B cell (primary cell): ENCODE measurements around the gene DNAL1. TPM values are rescaled to one million over a fixed set of nuclear protein-coding genes. Genes with fewer than 3 reads are reported as not detected.

Source experiments
- ATAC-seq: fragments of 200-7000 bp; cut with Tn5 transposase; one replicate; pipeline ENCODE4 v1.10.0; 2021; ENCODE audit warnings: low read depth, mild to moderate bottlenecking, moderate number of reproducible peaks, moderate library complexity
- CTCF ChIA-PET: fragments of 350-600 bp; sonication (Branson Sonifier 250); formaldehyde crosslinking; loops from one replicate; lab custom pipeline; 2021; ENCODE audit warnings: antibody characterized with exemption, inconsistent platforms; lab: Charles Lee
- POLR2A ChIA-PET: fragments of 350-600 bp; sonication (Branson Sonifier 250); formaldehyde crosslinking; loops from one replicate; lab custom pipeline; 2021; ENCODE audit warnings: antibody characterized with exemption; lab: Charles Lee
- DNase-seq: peaks from one replicate; pipeline ENCODE4 v3.0.0; 2013
- H2AFZ ChIP-seq: 2 replicates; pipeline ENCODE4 v1.6.1; 2012; ENCODE audit warnings: mild to moderate bottlenecking, low read depth, low read length; ENCODE audit not compliant: insufficient read depth, poor library complexity, severe bottlenecking
- H3K27ac ChIP-seq, 2 donors: 1 replicate in 1 of 2; 2 replicates in 1 of 2; pipeline ENCODE4 v1.5.1; 2012 to 2013; ENCODE audit warnings: low read length in 2 of 2, mild to moderate bottlenecking in 2 of 2, moderate library complexity in 1 of 2
- H3K27me3 ChIP-seq, 4 experiments: fragments of 200-600 bp in 1 of 4; sonication (generic) in 1 of 4; replicated peaks in 1 of 4; 1 replicate in 2 of 4; 2 replicates in 2 of 4; pipeline versions ENCODE4 v1.6.1 to v1.7.0; 2013 to 2016; ENCODE audit warnings: low read length in 3 of 4, mild to moderate bottlenecking in 2 of 4, mixed read lengths in 1 of 4, moderate library complexity in 1 of 4; ENCODE audit not compliant: insufficient read depth in 4 of 4, control insufficient read depth in 3 of 4; ENCODE audit errors: control extremely low read depth in 1 of 4
- H3K36me3 ChIP-seq, 2 experiments: replicated peaks in 1 of 2; 1 replicate in 1 of 2; 2 replicates in 1 of 2; pipeline versions ENCODE4 v1.6.1 to v1.7.1; 2013; ENCODE audit warnings: low read length in 1 of 2; ENCODE audit not compliant: insufficient read depth in 2 of 2, control insufficient read depth in 1 of 2; ENCODE audit errors: control extremely low read depth in 1 of 2, extremely low read depth in 1 of 2
- H3K4me1 ChIP-seq, 2 donors: fragments of 200-600 bp in 1 of 2; sonication (generic) in 1 of 2; 1 replicate in 1 of 2; 2 replicates in 1 of 2; pipeline versions ENCODE4 v1.5.1 to v1.6.1; 2013 to 2017; ENCODE audit warnings: low read length in 2 of 2; ENCODE audit not compliant: control insufficient read depth in 2 of 2, insufficient read depth in 2 of 2
- H3K4me2 ChIP-seq: replicated peaks from 2 replicates; pipeline ENCODE3; 2012; ENCODE audit warnings: mild to moderate bottlenecking, low read depth, low read length; ENCODE audit not compliant: poor library complexity, severe bottlenecking
- H3K4me3 ChIP-seq, 5 experiments: fragments of 200-600 bp in 1 of 5; sonication (generic) in 1 of 5; 1 replicate in 3 of 5; 2 replicates in 2 of 5; pipeline versions ENCODE4 v1.5.1 to v1.7.0; 2011 to 2016; ENCODE audit warnings: low read length in 4 of 5, mild to moderate bottlenecking in 4 of 5, low read depth in 2 of 5, control low read depth in 1 of 5, moderate library complexity in 1 of 5; ENCODE audit not compliant: insufficient read depth in 1 of 5; ENCODE audit errors: control extremely low read depth in 1 of 5, extremely low read depth in 1 of 5
- H3K79me2 ChIP-seq: fragments of 200-600 bp; sonication (generic); one replicate; pipeline ENCODE4 v1.6.0; 2016; ENCODE audit warnings: low read length; ENCODE audit not compliant: control insufficient read depth, insufficient read depth
- H3K9ac ChIP-seq: fragments of 200-600 bp; sonication (generic); 2 replicates; pipeline ENCODE4 v1.6.1; 2017; ENCODE audit warnings: mild to moderate bottlenecking, low read length, moderate library complexity
- H3K9me3 ChIP-seq, 3 donors: one replicate each; pipeline versions ENCODE4 v1.6.1 to v1.7.1; 2013; ENCODE audit warnings: low read length in 2 of 3; ENCODE audit not compliant: control insufficient read depth in 2 of 3, insufficient read depth in 1 of 3; ENCODE audit errors: control extremely low read depth in 1 of 3
- H4K20me1 ChIP-seq: 2 replicates; pipeline ENCODE4 v1.6.0; 2012; ENCODE audit warnings: mild to moderate bottlenecking, low read length; ENCODE audit not compliant: insufficient read depth, control insufficient read depth, poor library complexity, severe bottlenecking
- H3K27ac Mint-ChIP-seq: one replicate; pipeline ENCODE4 v1.8.0; 2021; ENCODE audit warnings: mixed read lengths
- H3K27me3 Mint-ChIP-seq: one replicate; pipeline ENCODE4 v1.8.0; 2021; ENCODE audit warnings: mixed read lengths
- H3K4me1 Mint-ChIP-seq: one replicate; pipeline ENCODE4 v1.8.0; 2021; ENCODE audit warnings: mixed read lengths
- H3K4me3 Mint-ChIP-seq: one replicate; pipeline ENCODE4 v1.8.0; 2021; ENCODE audit warnings: mixed read lengths
- H3K9me3 Mint-ChIP-seq: one replicate; pipeline ENCODE4 v1.8.0; 2022; ENCODE audit warnings: mixed read lengths; ENCODE audit not compliant: insufficient read depth
- EZH2 ChIP-seq: IDR thresholded peaks from 2 replicates; pipeline ENCODE4 v1.6.1; 2012; ENCODE audit warnings: borderline replicate concordance, low read depth, mild to moderate bottlenecking, moderate library complexity, low read length; ENCODE audit not compliant: insufficient read depth, poor library complexity, severe bottlenecking
- WGBS: methylation state at CpG from one replicate; pipeline ENCODE4 v1.1.5; 2013; ENCODE audit warnings: missing lambda C conversion rate; ENCODE audit not compliant: insufficient coverage; 5-methylcytosine and 5-hydroxymethylcytosine counted together
- intact Hi-C: fragments of 100-400 bp; cut with micrococcal nuclease; formaldehyde crosslinking; loops from one replicate; pipeline ENCODE4 v1.10.0; 2022
- polyA plus RNA-seq: library from polyadenylated mRNA; depleted of rRNA; stranded (reverse); fragments of >200 nt; gene quantifications from 2 replicates; pipeline ENCODE4 v1.2.3, GENCODE V29; 2012
- total RNA-seq, 2 donors: library from RNA; stranded (reverse); fragments of 120-200 nt in 1 of 2; gene quantifications; 1 replicate in 1 of 2; 2 replicates in 1 of 2; pipeline versions ENCODE4 v1.2.3 to v1.2.4, GENCODE V29; 2013 to 2022
- TF ChIP-seq, protein P1 (sequence below): fragments of 200-600 bp; IDR thresholded peaks from one replicate; pipeline ENCODE4 v1.8.0; 2022; ENCODE audit warnings: antibody characterized with exemption, mild to moderate bottlenecking

Gene DNAL1
- total and polyA plus RNA-seq, 2 donors (not counting 1 experiment from before 2014, with no cell fraction given), result 2.0 to 10.7 TPM

DNA sequence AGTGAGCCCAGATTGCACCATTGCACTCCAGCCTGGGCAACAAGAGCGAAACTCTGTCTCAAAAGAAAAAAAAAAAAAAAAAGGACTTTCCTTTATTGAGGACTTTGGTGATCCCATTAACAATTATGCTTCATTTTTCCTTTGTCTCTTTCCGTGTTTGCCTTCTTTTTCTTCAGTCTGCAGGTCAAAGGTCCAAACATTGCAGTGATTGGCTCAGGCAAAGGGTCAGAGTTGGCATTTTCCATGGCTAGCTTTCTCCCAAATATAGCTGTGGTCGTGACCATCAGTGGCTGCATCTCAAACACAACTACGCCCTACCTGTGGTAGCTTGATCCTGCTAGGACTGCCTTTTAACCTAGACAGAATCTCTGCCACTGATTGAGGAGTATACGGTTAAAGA, 7.0 kb upstream of the DNAL1 start:
- ATAC-seq, result no peak
- H3K9me3 ChIP-seq, result no peaks in the 10 kb centered on the region
- Mint-ChIP-seq H3K27ac (no peak overlapping the region), H3K4me3 (no peak overlapping the region), H3K4me1 (peaks cover 5% of the 10 kb centered on the region), H3K27me3 (peaks cover 9% of the 10 kb centered on the region), H3K9me3 (no peaks in the 10 kb centered on the region)
- H3K4me1 ChIP-seq, result peaks cover 14 to 20% of the 10 kb centered on the region in 2 donors
- H3K4me3 ChIP-seq, result no peak overlapping the region
- intact Hi-C loops, result no loop called here
- H3K4me2 ChIP-seq, result no peak overlapping the region
- H2AFZ ChIP-seq, result no peak overlapping the region
- H3K79me2 ChIP-seq, result no peaks in the 10 kb centered on the region
- H3K27ac ChIP-seq, result no peak overlapping the region
- no peaks in the 10 kb centered on the region for H4K20me1 ChIP-seq
- no peak overlapping the region for H3K9ac ChIP-seq
- 86% methylated on average over 3 of the region's 5 CpGs for WGBS
- CTCF ChIA-PET, result interaction anchor here (0.6 to 1.5 kb wide), 3 partner anchors 12 to 165 kb away, joined by 3 to 5 read pairs (median 5); no protein-coding TSS in a partner anchor
- H3K27me3 ChIP-seq, result peaks cover 0 to 15% (median 3%) of the 10 kb centered on the region in 4 experiments
- POLR2A ChIA-PET, result no interaction called here
- DNase-seq, result no peak
- no peaks in the 10 kb centered on the region for H3K36me3 ChIP-seq
- TF ChIP-seq EZH2, result no peak
- TF ChIP-seq, protein P1, sequence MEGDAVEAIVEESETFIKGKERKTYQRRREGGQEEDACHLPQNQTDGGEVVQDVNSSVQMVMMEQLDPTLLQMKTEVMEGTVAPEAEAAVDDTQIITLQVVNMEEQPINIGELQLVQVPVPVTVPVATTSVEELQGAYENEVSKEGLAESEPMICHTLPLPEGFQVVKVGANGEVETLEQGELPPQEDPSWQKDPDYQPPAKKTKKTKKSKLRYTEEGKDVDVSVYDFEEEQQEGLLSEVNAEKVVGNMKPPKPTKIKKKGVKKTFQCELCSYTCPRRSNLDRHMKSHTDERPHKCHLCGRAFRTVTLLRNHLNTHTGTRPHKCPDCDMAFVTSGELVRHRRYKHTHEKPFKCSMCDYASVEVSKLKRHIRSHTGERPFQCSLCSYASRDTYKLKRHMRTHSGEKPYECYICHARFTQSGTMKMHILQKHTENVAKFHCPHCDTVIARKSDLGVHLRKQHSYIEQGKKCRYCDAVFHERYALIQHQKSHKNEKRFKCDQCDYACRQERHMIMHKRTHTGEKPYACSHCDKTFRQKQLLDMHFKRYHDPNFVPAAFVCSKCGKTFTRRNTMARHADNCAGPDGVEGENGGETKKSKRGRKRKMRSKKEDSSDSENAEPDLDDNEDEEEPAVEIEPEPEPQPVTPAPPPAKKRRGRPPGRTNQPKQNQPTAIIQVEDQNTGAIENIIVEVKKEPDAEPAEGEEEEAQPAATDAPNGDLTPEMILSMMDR, result no peak

DNA sequence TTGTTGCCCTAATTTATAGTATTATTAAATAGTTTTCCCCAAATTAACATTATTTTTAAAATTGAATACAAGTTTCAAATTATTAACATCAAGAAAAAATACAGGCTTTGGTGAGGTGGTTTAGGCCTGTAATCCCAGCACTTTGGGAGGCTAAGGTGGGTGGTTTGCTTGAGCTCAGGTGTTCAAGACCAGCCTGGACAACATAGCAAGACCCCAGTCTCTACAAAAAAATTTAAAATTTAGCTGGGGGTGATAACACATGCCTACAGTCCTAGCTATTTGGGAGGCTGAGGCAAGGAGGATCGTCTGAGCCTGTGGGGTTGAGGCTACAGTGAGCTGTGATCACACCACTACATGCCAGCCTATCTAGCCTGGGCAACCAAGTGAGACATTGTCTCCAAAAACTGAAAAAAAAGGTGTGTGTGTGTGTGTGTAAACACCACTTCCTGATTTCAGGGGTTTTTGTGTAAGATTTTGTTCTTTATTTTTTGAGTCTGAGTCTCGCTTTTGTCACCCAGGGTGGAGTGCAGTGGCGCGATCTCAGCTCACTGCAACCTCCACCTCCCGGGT, 3.9 kb upstream of the DNAL1 start:
- no peak overlapping the region for H3K27ac Mint-ChIP-seq
- no peaks in the 10 kb centered on the region for H3K9me3 ChIP-seq
- no peaks in the 10 kb centered on the region for H3K36me3 ChIP-seq
- H3K27ac ChIP-seq, result no peak overlapping the region
- CTCF ChIA-PET, result interaction anchor here (0.7 to 1.2 kb wide), 2 partner anchors 10 to 124 kb away, joined by 3 to 4 read pairs; no protein-coding TSS in a partner anchor
- H3K4me1 ChIP-seq, result peaks cover 9 to 19% of the 10 kb centered on the region in 2 donors
- WGBS, result no CpG with 5 or more reads among the region's 5 CpGs
- DNase-seq (peak; percentile 18), ATAC-seq (no peak)
- no peaks in the 10 kb centered on the region for H3K9me3 Mint-ChIP-seq
- peaks cover 15% of the 10 kb centered on the region for H3K4me1 Mint-ChIP-seq
- H4K20me1 ChIP-seq, result no peaks in the 10 kb centered on the region
- no peak overlapping the region for H3K4me2 ChIP-seq
- POLR2A ChIA-PET, result no interaction called here
- no peak overlapping the region for H3K9ac ChIP-seq
- no peak overlapping the region for H3K4me3 Mint-ChIP-seq
- H3K4me3 ChIP-seq, result no peak overlapping the region
- H3K27me3 ChIP-seq, result no peaks in the 10 kb centered on the region
- TF ChIP-seq, protein P1, result no peak
- TF ChIP-seq EZH2, result no peak
- no peak overlapping the region for H2AFZ ChIP-seq
- no peaks in the 10 kb centered on the region for H3K27me3 Mint-ChIP-seq
- intact Hi-C loops, result loop anchor here (10.0 kb wide), 1 partner anchor 214 kb away; the partner anchor contains the start of gene PTGR2
- peaks cover 8% of the 10 kb centered on the region for H3K79me2 ChIP-seq
